Activated CD4-positive, alpha-beta memory T cell treated with anti-CD3 and anti-CD28 coated beads, Interleukin-2, amount 10 ng/mL, durations not matched to agents 7 days and 5 days (primary cell): ENCODE measurements around the gene DEDD2. TPM values are rescaled to one million over a fixed set of nuclear protein-coding genes. Genes with fewer than 3 reads are reported as not detected.

ENCODE experiments used
- CTCF ChIA-PET: fragments of 350-600 bp; sonication (Branson Sonifier 250); formaldehyde crosslinking; loops from one replicate; lab custom pipeline; 2021; ENCODE audit warnings: antibody characterized with exemption, inconsistent platforms; lab: Charles Lee
- POLR2A ChIA-PET: fragments of 350-600 bp; sonication (Branson Sonifier 250); formaldehyde crosslinking; loops from one replicate; lab custom pipeline; 2021; ENCODE audit warnings: antibody characterized with exemption; lab: Charles Lee
- DNase-seq: peaks from one replicate; pipeline ENCODE4 v3.0.0-alpha.2; 2020
- H3K27ac Mint-ChIP-seq: one replicate; pipeline ENCODE4 v1.8.0; 2021; ENCODE audit warnings: mild to moderate bottlenecking, mixed read lengths
- H3K27me3 Mint-ChIP-seq: one replicate; pipeline ENCODE4 v1.8.0; 2021; ENCODE audit warnings: mixed read lengths
- H3K36me3 Mint-ChIP-seq: one replicate; pipeline ENCODE4 v1.8.0; 2021; ENCODE audit warnings: low read depth, mixed read lengths
- H3K4me1 Mint-ChIP-seq: one replicate; pipeline ENCODE4 v1.8.0; 2021; ENCODE audit warnings: mixed read lengths
- H3K4me3 Mint-ChIP-seq: one replicate; pipeline ENCODE4 v1.8.0; 2021; ENCODE audit warnings: mild to moderate bottlenecking, mixed read lengths
- H3K9me3 Mint-ChIP-seq: one replicate; pipeline ENCODE4 v1.8.0; 2021; ENCODE audit warnings: mixed read lengths
- total RNA-seq, 2 experiments: library from RNA; stranded (reverse); gene quantifications; one replicate each; pipeline ENCODE4 v1.2.3, GENCODE V29; 2021

The DEDD2 gene
- total RNA-seq, 2 experiments from 2014 or later, result 54.1 to 59.8 TPM

GRCh38 chr19:42153672-42154433 is 63.6 kb downstream of the DEDD2 start:
- CTCF ChIA-PET, result no interaction called here
- peaks cover 13% of the 10 kb centered on the region for H3K27me3 Mint-ChIP-seq
- H3K9me3 Mint-ChIP-seq, result no peaks in the 10 kb centered on the region
- DNase-seq, result no peak
- peaks cover 18% of the 10 kb centered on the region for H3K4me1 Mint-ChIP-seq
- POLR2A ChIA-PET, result no interaction called here
- no peaks in the 10 kb centered on the region for H3K36me3 Mint-ChIP-seq
- no peak overlapping the region for H3K4me3 Mint-ChIP-seq
- no peak overlapping the region for H3K27ac Mint-ChIP-seq

GRCh38 chr19:42152910-42153671 is 64.4 kb downstream of the DEDD2 start:
- CTCF ChIA-PET, result no interaction called here
- POLR2A ChIA-PET, result no interaction called here
- no peaks in the 10 kb centered on the region for H3K36me3 Mint-ChIP-seq
- H3K9me3 Mint-ChIP-seq, result no peaks in the 10 kb centered on the region
- no peak for DNase-seq
- no peak overlapping the region for H3K27ac Mint-ChIP-seq
- H3K27me3 Mint-ChIP-seq, result peaks cover 15% of the 10 kb centered on the region
- H3K4me1 Mint-ChIP-seq, result peaks cover 18% of the 10 kb centered on the region
- H3K4me3 Mint-ChIP-seq, result no peak overlapping the region

- Mint-ChIP-seq H3K27ac (no peak overlapping the region), H3K4me1 (peaks cover 18% of the 10 kb centered on the region), H3K4me3 (no peak overlapping the region), H3K27me3 (peaks cover 18% of the 10 kb centered on the region), H3K36me3 (no peaks in the 10 kb centered on the region), H3K9me3 (no peaks in the 10 kb centered on the region)
- CTCF ChIA-PET, result no interaction called here
- POLR2A ChIA-PET, result no interaction called here
- no peak for DNase-seq
Observed at GRCh38 chr19:42151782-42152684, 65.4 kb downstream of the DEDD2 start.

- H3K4me1 Mint-ChIP-seq, result peaks cover 18% of the 10 kb centered on the region
- H3K27me3 Mint-ChIP-seq, result peaks cover 23% of the 10 kb centered on the region
- ChIA-PET CTCF (no interaction called here), POLR2A (no interaction called here)
- H3K9me3 Mint-ChIP-seq, result no peaks in the 10 kb centered on the region
- H3K36me3 Mint-ChIP-seq, result no peaks in the 10 kb centered on the region
- no peak for DNase-seq
- no peak overlapping the region for H3K27ac Mint-ChIP-seq
- no peak overlapping the region for H3K4me3 Mint-ChIP-seq
Observed at GRCh38 chr19:42150911-42151361, 66.5 kb downstream of the DEDD2 start.

DNA sequence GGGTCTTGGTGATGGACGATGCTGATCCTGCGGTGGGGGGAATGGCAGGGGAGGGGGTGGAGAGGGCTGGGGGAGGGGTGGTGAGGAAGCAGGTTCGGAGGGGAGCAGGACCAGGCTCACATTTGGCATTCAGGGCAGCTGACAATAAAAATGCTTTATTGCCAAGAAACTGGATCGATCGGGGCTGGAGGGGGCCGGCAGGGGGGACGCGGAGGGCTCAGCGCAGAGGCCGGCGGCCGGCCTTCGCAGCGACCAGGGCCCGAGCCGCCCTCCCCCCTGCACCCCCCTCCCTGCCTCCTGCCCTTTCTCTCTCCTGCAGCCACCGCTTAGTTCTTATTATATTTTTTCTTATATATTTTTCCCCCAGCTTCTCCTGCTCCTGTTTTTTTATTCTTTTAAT is 67.1 kb downstream of the DEDD2 start:
- H3K36me3 Mint-ChIP-seq, result no peaks in the 10 kb centered on the region
- H3K4me1 Mint-ChIP-seq, result peaks cover 18% of the 10 kb centered on the region
- no peak overlapping the region for H3K27ac Mint-ChIP-seq
- no peaks in the 10 kb centered on the region for H3K9me3 Mint-ChIP-seq
- DNase-seq, result no peak
- ChIA-PET POLR2A (no interaction called here), CTCF (no interaction called here)
- H3K27me3 Mint-ChIP-seq, result peaks cover 23% of the 10 kb centered on the region
- H3K4me3 Mint-ChIP-seq, result no peak overlapping the region

- no peaks in the 10 kb centered on the region for H3K36me3 Mint-ChIP-seq
- no peak for DNase-seq
- ChIA-PET CTCF (no interaction called here), POLR2A (no interaction called here)
- H3K4me1 Mint-ChIP-seq, result peaks cover 10% of the 10 kb centered on the region
- H3K9me3 Mint-ChIP-seq, result no peaks in the 10 kb centered on the region
- no peak overlapping the region for H3K4me3 Mint-ChIP-seq
- peaks cover 23% of the 10 kb centered on the region for H3K27me3 Mint-ChIP-seq
- H3K27ac Mint-ChIP-seq, result no peak overlapping the region
Observed at GRCh38 chr19:42149447-42150202, 67.9 kb downstream of the DEDD2 start.

Other genes with a start within 250 kb of the DEDD2 start
- gene ATP1A3, start 223.4 kb downstream of the DEDD2 start, total RNA-seq, result 1 to 10 TPM; 1.2 to 1.9 TPM
- gene GRIK5, start 147.5 kb downstream of the DEDD2 start, total RNA-seq, result under 1 TPM; 0.38 to 0.68 TPM
- 10 to 100 TPM; 14.3 to 14.5 TPM for gene ZNF574, start 141.5 kb downstream of the DEDD2 start, total RNA-seq
- 10 to 100 TPM; 31.3 to 35.8 TPM for gene POU2F2, start 85.2 kb downstream of the DEDD2 start, total RNA-seq
- gene ZNF526, start 2.6 kb upstream of the DEDD2 start, total RNA-seq, result 10 to 100 TPM; 21.5 to 21.7 TPM
- gene GSK3A, start 24.9 kb upstream of the DEDD2 start, total RNA-seq, result 10 to 100 TPM; 48.9 to 50.7 TPM
- gene ERF, start 37.5 kb upstream of the DEDD2 start, total RNA-seq, result 10 to 100 TPM; 46.9 to 52.6 TPM
- gene CIC, start 51.6 kb upstream of the DEDD2 start, total RNA-seq, result 10 to 100 TPM; 86.5 to 88.8 TPM
- under 1 TPM; 0.45 to 0.91 TPM for gene PRR19, start 84.5 kb upstream of the DEDD2 start, total RNA-seq
- gene PAFAH1B3, start 84.9 kb upstream of the DEDD2 start, total RNA-seq, result 10 to 100 TPM; 30.6 to 32.7 TPM
- gene TMEM145, start 95.6 kb upstream of the DEDD2 start, total RNA-seq, result under 1 TPM in 1 of 2 experiments, not detected in 1; 0.23 TPM
- 1 to 10 TPM; 4.2 to 4.7 TPM for gene MEGF8, start 108.0 kb upstream of the DEDD2 start, total RNA-seq
- not detected for gene CNFN, start 172.6 kb upstream of the DEDD2 start, total RNA-seq
- gene LIPE, start 209.7 kb upstream of the DEDD2 start, total RNA-seq, result 10 to 100 TPM; 34.7 to 37.2 TPM
- gene CXCL17, start 225.3 kb upstream of the DEDD2 start, total RNA-seq, result not detected